Hepatocyte (in vitro differentiated cells): ENCODE measurements around the gene CMTR1. TPM values are rescaled to one million over a fixed set of nuclear protein-coding genes. Genes with fewer than 3 reads are reported as not detected.

Experiments used
- DNase-seq: peaks from one replicate; pipeline ENCODE4 v3.0.0-alpha.2; 2016; ENCODE audit warnings: low spot score
- H2AFZ ChIP-seq: fragments of 200-600 bp; sonication (generic); 2 replicates; pipeline ENCODE4 v1.6.0; 2016; ENCODE audit warnings: antibody characterized with exemption, mild to moderate bottlenecking
- H3K27ac ChIP-seq: fragments of 200-600 bp; sonication (generic); 2 replicates; pipeline ENCODE4 v1.5.1; 2016; ENCODE audit warnings: mild to moderate bottlenecking
- H3K27me3 ChIP-seq: fragments of 200-600 bp; sonication (generic); 2 replicates; pipeline ENCODE4 v1.6.1; 2016
- H3K36me3 ChIP-seq: fragments of 200-600 bp; sonication (generic); replicated peaks from 2 replicates; pipeline ENCODE4 v1.5.1; 2016; ENCODE audit warnings: low read depth; ENCODE audit not compliant: insufficient read depth
- H3K4me1 ChIP-seq: fragments of 200-600 bp; sonication (generic); 2 replicates; pipeline ENCODE4 v1.5.1; 2016; ENCODE audit warnings: mild to moderate bottlenecking, moderate library complexity; ENCODE audit not compliant: insufficient read depth
- H3K4me2 ChIP-seq: fragments of 200-600 bp; sonication (generic); 2 replicates; pipeline ENCODE4 v1.6.0; 2016
- H3K4me3 ChIP-seq: fragments of 200-600 bp; sonication (generic); 2 replicates; pipeline ENCODE4 v1.5.1; 2016; ENCODE audit warnings: mild to moderate bottlenecking
- H3K79me2 ChIP-seq: fragments of 200-600 bp; sonication (generic); 2 replicates; pipeline ENCODE4 v1.6.0; 2017; ENCODE audit warnings: mild to moderate bottlenecking
- H3K9me2 ChIP-seq: fragments of 200-600 bp; sonication (generic); replicated peaks from 2 replicates; pipeline ENCODE4 v1.6.0; 2017; ENCODE audit warnings: mild to moderate bottlenecking; ENCODE audit not compliant: insufficient read depth
- H3K9me3 ChIP-seq: fragments of 200-600 bp; sonication (generic); 2 replicates; pipeline ENCODE4 v1.5.1; 2016; ENCODE audit warnings: low read depth, mild to moderate bottlenecking
- H4K20me1 ChIP-seq: fragments of 200-600 bp; sonication (generic); 2 replicates; pipeline ENCODE4 v1.6.0; 2016; ENCODE audit warnings: mild to moderate bottlenecking; ENCODE audit not compliant: insufficient read depth, poor library complexity, severe bottlenecking
- EZH2 ChIP-seq: fragments of 200-600 bp; sonication (generic); IDR thresholded peaks from 2 replicates; pipeline ENCODE4 v1.6.1; 2016; ENCODE audit warnings: antibody characterized with exemption, mild to moderate bottlenecking, borderline replicate concordance
- EZH2phosphoT487 ChIP-seq: fragments of 200-600 bp; sonication (generic); IDR thresholded peaks from one replicate; pipeline ENCODE4 v1.6.1; 2018; ENCODE audit warnings: antibody characterized with exemption, mild to moderate bottlenecking, low read depth, moderate library complexity; ENCODE audit not compliant: unreplicated experiment, severe bottlenecking
- WGBS: methylation state at CpG from one replicate; pipeline ENCODE4 v1.1.6; 2016; ENCODE audit warnings: low lambda C conversion rate; ENCODE audit errors: missing lambda C conversion rate; 5-methylcytosine and 5-hydroxymethylcytosine counted together
- polyA plus RNA-seq: library from polyadenylated mRNA; unstranded; fragments of >200 nt; fragmentation: Nextera tagmentation; extraction: Ambion mirVana; gene quantifications from 2 replicates; pipeline ENCODE4 v1.2.1, GENCODE V29; 2016
- total RNA-seq: library from RNA; depleted of rRNA; stranded (reverse); fragments of >200 nt; gene quantifications from 2 replicates; pipeline ENCODE4 v1.2.3, GENCODE V29; 2014
- TF ChIP-seq, protein P1 (sequence below): fragments of 200-600 bp; sonication (generic); IDR thresholded peaks from 2 replicates; pipeline ENCODE4 v1.5.1; 2016; ENCODE audit warnings: antibody characterized with exemption, mild to moderate bottlenecking; ENCODE audit not compliant: poor library complexity

Gene CMTR1
- total and polyA plus RNA-seq, 2 experiments from 2014 or later: 22.5 to 34.4 TPM

DNA sequence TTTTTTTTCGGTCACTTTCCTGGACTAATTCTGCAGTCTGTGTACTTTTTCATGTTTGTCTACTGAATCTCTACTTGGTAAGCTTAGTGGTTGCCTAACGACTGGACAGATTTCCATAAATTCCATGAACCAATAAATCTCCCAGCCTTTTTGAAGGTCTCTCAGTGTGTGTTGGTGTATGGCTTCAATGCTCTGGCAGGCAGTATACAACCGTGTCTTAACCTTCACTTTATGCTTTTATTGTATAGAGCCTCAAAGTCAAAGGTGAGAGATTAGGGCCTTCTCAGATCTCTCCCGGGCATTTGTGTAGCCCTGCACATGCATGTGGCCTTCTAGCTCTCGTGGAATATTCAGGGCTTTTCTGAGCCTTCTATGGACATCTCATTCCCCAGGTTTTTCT, 14.3 kb upstream of the CMTR1 start:
- H4K20me1 ChIP-seq: no peaks in the 10 kb centered on the region
- WGBS: 59% methylated on average over 5 of the region's 5 CpGs
- H3K4me3 ChIP-seq: no peak overlapping the region
- no peaks in the 10 kb centered on the region for H3K79me2 ChIP-seq
- H3K9me3 ChIP-seq: no peaks in the 10 kb centered on the region
- H3K27ac ChIP-seq: peak overlapping the region; percentile 54
- TF ChIP-seq EZH2phosphoT487 (no peak), EZH2 (no peak)
- TF ChIP-seq, protein P1, sequence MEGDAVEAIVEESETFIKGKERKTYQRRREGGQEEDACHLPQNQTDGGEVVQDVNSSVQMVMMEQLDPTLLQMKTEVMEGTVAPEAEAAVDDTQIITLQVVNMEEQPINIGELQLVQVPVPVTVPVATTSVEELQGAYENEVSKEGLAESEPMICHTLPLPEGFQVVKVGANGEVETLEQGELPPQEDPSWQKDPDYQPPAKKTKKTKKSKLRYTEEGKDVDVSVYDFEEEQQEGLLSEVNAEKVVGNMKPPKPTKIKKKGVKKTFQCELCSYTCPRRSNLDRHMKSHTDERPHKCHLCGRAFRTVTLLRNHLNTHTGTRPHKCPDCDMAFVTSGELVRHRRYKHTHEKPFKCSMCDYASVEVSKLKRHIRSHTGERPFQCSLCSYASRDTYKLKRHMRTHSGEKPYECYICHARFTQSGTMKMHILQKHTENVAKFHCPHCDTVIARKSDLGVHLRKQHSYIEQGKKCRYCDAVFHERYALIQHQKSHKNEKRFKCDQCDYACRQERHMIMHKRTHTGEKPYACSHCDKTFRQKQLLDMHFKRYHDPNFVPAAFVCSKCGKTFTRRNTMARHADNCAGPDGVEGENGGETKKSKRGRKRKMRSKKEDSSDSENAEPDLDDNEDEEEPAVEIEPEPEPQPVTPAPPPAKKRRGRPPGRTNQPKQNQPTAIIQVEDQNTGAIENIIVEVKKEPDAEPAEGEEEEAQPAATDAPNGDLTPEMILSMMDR: no peak
- no peaks in the 10 kb centered on the region for H3K36me3 ChIP-seq
- H3K27me3 ChIP-seq: no peaks in the 10 kb centered on the region
- H3K9me2 ChIP-seq: no peaks in the 10 kb centered on the region
- DNase-seq: peak; percentile 32
- H2AFZ ChIP-seq: no peak overlapping the region
- peaks cover 5% of the 10 kb centered on the region for H3K4me1 ChIP-seq
- no peak overlapping the region for H3K4me2 ChIP-seq

GRCh38 chr6:37426058-37426944, 6.7 kb upstream of the CMTR1 start:
- no peak for TF ChIP-seq EZH2
- TF ChIP-seq EZH2phosphoT487: no peak
- TF ChIP-seq, protein P1: no peak
- H3K4me2 ChIP-seq: no peak overlapping the region

DNA sequence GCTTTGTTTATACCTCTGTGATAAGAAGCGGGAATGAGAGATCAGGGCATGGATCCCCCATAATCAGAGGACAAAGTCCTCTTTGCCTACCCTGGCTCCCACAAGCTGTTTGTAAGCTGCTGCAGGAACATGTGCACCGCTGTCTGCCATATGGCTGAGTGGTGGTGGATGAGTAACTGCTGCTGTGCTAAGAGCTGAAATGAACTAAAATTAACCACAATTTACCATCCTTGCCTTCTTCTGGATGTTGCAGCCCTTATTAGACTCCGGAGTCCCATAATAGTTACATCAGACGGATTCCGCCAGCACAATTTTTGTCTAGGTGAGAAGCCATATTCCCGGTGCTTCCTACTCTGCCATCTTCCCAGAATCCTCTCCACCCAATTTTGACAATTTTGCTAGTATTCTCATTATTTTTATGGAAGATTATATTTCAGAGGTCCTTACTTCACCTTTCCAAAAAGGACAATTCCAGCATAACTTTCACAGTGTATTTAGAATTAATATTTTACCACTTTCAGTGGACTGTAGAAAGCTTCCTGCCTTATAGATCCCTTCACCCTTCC, 6.0 kb upstream of the CMTR1 start:
- TF ChIP-seq, protein P1: no peak
- no peak for TF ChIP-seq EZH2
- TF ChIP-seq EZH2phosphoT487: no peak
- Histone ChIP-seq H3K4me1 (no peaks in the 10 kb centered on the region), H3K27me3 (no peaks in the 10 kb centered on the region), H3K9me2 (no peaks in the 10 kb centered on the region), H3K27ac (no peak overlapping the region), H3K36me3 (no peaks in the 10 kb centered on the region), H3K4me2 (no peak overlapping the region), H3K4me3 (no peak overlapping the region), H4K20me1 (no peaks in the 10 kb centered on the region), H3K9me3 (no peaks in the 10 kb centered on the region), H2AFZ (no peak overlapping the region), H3K79me2 (no peaks in the 10 kb centered on the region)
- WGBS: 75% methylated on average over 6 of the region's 6 CpGs
- peak; percentile 6 for DNase-seq

More at GRCh38 chr6:37426058-37426944, 6.7 kb upstream of the CMTR1 start:
- Histone ChIP-seq H3K9me3 (no peaks in the 10 kb centered on the region), H3K4me1 (no peaks in the 10 kb centered on the region), H3K9me2 (no peaks in the 10 kb centered on the region), H3K79me2 (no peaks in the 10 kb centered on the region), H3K36me3 (no peaks in the 10 kb centered on the region), H4K20me1 (no peaks in the 10 kb centered on the region), H3K27me3 (no peaks in the 10 kb centered on the region), H2AFZ (no peak overlapping the region), H3K27ac (no peak overlapping the region), H3K4me3 (no peak overlapping the region)
- no peak for DNase-seq
- 86% methylated on average over 4 of the region's 4 CpGs for WGBS
